ENCODE data around the gene SLC39A2.

The SLC39A2 gene

GRCh38 chr14:21049271-21049673 lies 50.2 kb downstream of the SLC39A2 start:
- no peak for DNase-seq

DNA sequence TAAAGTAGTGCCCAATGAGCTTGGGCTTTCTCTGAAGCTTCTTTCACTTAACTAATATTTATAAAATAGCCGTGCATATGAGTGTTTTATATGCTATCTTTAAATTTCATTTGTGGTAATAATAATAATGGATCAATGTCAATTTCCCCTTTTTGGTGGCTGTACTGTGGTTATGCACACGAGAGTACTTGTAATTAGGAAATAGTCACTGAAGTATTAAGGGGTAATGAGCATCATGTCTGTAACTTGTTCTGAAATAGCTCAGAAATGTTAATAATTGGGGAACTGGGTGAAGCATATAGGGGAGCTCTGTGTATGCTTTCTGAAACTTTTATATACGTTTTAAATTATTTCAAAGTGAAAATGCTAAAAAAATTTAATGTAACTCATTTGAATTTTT lies 51.5 kb downstream of the SLC39A2 start:
- DNase-seq: no peak
